ENCODE results near the gene UVRAG.
"Not testable (repeated sequence)": the region's sequence is repeated elsewhere in the genome, so short reads cannot be mapped to it uniquely, and the experiment has no call there.

UVRAG gene

DNA sequence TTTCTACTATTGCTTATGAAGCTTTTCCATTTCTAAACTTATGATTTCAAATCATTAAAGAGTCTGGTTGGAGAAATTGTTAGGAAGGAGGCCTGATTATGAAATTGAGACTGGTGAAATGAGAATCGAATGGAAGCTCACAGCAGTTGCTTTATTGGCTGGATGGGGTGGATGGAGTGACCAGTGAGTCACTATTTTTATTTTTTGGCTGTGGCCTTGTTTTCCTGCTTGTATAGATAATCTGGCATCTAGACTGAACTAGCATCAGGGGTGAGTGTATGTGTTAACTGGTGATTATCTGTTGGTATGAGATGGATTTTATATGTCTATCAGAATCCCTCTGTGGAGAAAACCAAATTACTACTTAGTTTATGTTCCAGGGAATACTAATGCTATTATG is 36.2 kb downstream of the UVRAG start:
- no peak overlapping the region for H2AFZ ChIP-seq (ENCODE audit: low read depth, low read length)
- peaks cover 32% of the 10 kb centered on the region for H3K36me3 ChIP-seq (replicated peaks; ENCODE audit: low read depth, low read length)
- H3K9ac ChIP-seq (ENCODE audit: low read length): no peak overlapping the region
- H3K4me2 ChIP-seq (ENCODE audit: low read length): no peak overlapping the region
- no peak for TF ChIP-seq EZH2phosphoT487 (IDR thresholded peaks at IDR 0.05; ENCODE audit: low read depth)
- TF ChIP-seq, protein P1, sequence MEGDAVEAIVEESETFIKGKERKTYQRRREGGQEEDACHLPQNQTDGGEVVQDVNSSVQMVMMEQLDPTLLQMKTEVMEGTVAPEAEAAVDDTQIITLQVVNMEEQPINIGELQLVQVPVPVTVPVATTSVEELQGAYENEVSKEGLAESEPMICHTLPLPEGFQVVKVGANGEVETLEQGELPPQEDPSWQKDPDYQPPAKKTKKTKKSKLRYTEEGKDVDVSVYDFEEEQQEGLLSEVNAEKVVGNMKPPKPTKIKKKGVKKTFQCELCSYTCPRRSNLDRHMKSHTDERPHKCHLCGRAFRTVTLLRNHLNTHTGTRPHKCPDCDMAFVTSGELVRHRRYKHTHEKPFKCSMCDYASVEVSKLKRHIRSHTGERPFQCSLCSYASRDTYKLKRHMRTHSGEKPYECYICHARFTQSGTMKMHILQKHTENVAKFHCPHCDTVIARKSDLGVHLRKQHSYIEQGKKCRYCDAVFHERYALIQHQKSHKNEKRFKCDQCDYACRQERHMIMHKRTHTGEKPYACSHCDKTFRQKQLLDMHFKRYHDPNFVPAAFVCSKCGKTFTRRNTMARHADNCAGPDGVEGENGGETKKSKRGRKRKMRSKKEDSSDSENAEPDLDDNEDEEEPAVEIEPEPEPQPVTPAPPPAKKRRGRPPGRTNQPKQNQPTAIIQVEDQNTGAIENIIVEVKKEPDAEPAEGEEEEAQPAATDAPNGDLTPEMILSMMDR (IDR thresholded peaks at IDR 0.05; ENCODE audit: low read depth, low read length): no peak
- no peak overlapping the region for H3K27ac ChIP-seq (ENCODE audit: low read length)
- H3K4me3 ChIP-seq (ENCODE audit: low read length): no peak overlapping the region
- H3K9me3 ChIP-seq (ENCODE audit: insufficient read depth, low read length): no peaks in the 10 kb centered on the region
- H3K27me3 ChIP-seq (ENCODE audit: low read depth, low read length): no peaks in the 10 kb centered on the region
- peaks cover 72% of the 10 kb centered on the region for H4K20me1 ChIP-seq (ENCODE audit: insufficient read depth, low read length)
- H3K4me1 ChIP-seq (ENCODE audit: low read length): no peaks in the 10 kb centered on the region
- H3K79me2 ChIP-seq (ENCODE audit: low read length): peaks cover 90% of the 10 kb centered on the region

DNA sequence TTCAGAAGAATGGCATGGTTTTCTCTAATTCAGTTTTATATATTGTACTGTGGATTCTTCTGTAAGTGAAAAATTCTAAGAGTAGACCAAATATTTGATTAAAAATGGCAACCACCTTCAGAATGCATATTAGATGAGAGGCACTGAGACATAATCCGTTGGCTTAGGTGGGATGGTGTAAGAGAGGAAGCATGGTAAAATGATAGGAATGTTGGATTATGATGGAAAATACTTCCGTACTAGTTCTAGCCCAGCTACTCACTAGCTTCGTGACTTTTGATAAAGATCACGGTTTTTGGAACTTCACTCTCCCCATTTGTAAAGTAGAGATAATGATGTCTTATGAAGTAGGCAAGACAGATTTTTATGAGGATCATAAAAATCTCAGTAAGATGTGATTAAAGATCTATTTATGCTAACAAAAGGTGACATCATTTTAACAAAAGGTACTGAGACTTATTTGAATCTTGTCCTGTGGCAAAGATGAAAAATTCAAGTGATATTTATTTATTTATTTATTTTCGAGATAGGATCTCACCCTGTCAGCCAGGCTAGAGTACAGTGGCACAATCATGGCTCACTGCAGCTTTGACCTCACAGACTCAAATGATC is 37.5 kb downstream of the UVRAG start:
- H3K79me2 ChIP-seq (ENCODE audit: low read length): peaks cover 90% of the 10 kb centered on the region
- H3K27me3 ChIP-seq (ENCODE audit: low read depth, low read length): no peaks in the 10 kb centered on the region
- peaks cover 35% of the 10 kb centered on the region for H3K36me3 ChIP-seq (replicated peaks; ENCODE audit: low read depth, low read length)
- H4K20me1 ChIP-seq (ENCODE audit: insufficient read depth, low read length): peaks cover 71% of the 10 kb centered on the region
- TF ChIP-seq EZH2phosphoT487 (IDR thresholded peaks at IDR 0.05; ENCODE audit: low read depth): no peak
- TF ChIP-seq, protein P1 (IDR thresholded peaks at IDR 0.05; ENCODE audit: low read depth, low read length): no peak
- H3K4me3 ChIP-seq (ENCODE audit: low read length): no peak overlapping the region
- H3K9ac ChIP-seq (ENCODE audit: low read length): no peak overlapping the region
- no peaks in the 10 kb centered on the region for H3K4me1 ChIP-seq (ENCODE audit: low read length)
- no peaks in the 10 kb centered on the region for H3K9me3 ChIP-seq (ENCODE audit: insufficient read depth, low read length)
- no peak overlapping the region for H3K4me2 ChIP-seq (ENCODE audit: low read length)
- H2AFZ ChIP-seq (ENCODE audit: low read depth, low read length): no peak overlapping the region
- H3K27ac ChIP-seq (ENCODE audit: low read length): no peak overlapping the region

DNA sequence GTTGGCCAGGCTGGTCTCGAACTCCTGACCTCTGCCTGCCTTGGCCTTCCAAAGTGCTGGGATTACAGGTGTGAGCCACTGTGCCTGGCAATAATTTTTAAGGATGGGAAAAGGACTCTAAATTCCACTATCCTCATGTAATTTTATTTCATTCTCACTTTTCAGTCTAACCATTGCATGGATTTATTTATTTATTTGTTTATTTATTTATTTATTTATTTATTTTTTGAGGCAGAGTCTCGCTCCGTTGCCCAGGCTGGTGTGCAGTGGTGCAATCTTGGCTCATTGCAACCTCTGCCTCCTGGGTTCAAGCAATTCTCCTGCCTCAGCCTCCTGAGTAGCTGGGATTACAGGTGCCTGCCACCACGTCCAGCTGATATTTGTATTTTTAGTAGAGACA is 38.6 kb downstream of the UVRAG start:
- not testable (repeated sequence) for H3K4me2 ChIP-seq (ENCODE audit: low read length); H2AFZ ChIP-seq (ENCODE audit: low read depth, low read length); H3K4me3 ChIP-seq (ENCODE audit: low read length); H3K27ac ChIP-seq (ENCODE audit: low read length); H3K9ac ChIP-seq (ENCODE audit: low read length); H3K9me3 ChIP-seq (ENCODE audit: insufficient read depth, low read length); H3K4me1 ChIP-seq (ENCODE audit: low read length); H3K27me3 ChIP-seq (ENCODE audit: low read depth, low read length)
- Histone ChIP-seq H4K20me1 (ENCODE audit: insufficient read depth, low read length) (peaks cover 72% of the 10 kb centered on the region), H3K36me3 (replicated peaks; ENCODE audit: low read depth, low read length) (peaks cover 33% of the 10 kb centered on the region), H3K79me2 (ENCODE audit: low read length) (peaks cover 88% of the 10 kb centered on the region)

DNA sequence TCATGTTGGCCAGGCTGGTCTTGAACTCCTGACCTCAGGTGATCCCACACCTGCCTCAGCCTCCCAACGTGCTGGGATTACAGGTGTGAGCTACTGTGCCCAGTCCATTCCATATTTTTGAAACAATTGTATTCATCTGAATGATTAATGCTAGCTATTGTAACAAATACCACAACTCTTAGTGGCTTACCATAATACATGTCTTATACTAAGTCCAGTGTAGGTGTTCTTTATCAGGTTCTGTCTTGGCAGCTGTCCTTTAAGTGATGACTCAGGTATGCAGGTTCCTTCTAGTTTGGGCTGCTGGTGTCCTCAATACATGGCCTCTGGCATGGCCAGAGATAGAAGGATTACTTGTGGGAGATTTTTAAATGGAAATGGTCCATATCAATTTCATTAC is 39.0 kb downstream of the UVRAG start:
- Histone ChIP-seq H3K27me3 (ENCODE audit: low read depth, low read length) (no peaks in the 10 kb centered on the region), H3K4me2 (ENCODE audit: low read length) (no peak overlapping the region), H3K4me1 (ENCODE audit: low read length) (no peaks in the 10 kb centered on the region), H3K9me3 (ENCODE audit: insufficient read depth, low read length) (no peaks in the 10 kb centered on the region), H3K36me3 (replicated peaks; ENCODE audit: low read depth, low read length) (peaks cover 35% of the 10 kb centered on the region), H3K27ac (ENCODE audit: low read length) (no peak overlapping the region), H4K20me1 (ENCODE audit: insufficient read depth, low read length) (peaks cover 71% of the 10 kb centered on the region), H2AFZ (ENCODE audit: low read depth, low read length) (no peak overlapping the region), H3K9ac (ENCODE audit: low read length) (no peak overlapping the region), H3K4me3 (ENCODE audit: low read length) (no peak overlapping the region), H3K79me2 (ENCODE audit: low read length) (peaks cover 88% of the 10 kb centered on the region)
- TF ChIP-seq, protein P1 (IDR thresholded peaks at IDR 0.05; ENCODE audit: low read depth, low read length): no peak
- TF ChIP-seq EZH2phosphoT487 (IDR thresholded peaks at IDR 0.05; ENCODE audit: low read depth): no peak

All from OCI-LY3 (cell line).